ENCODE results near the gene AGBL3. TPM values are rescaled to one million over a fixed set of nuclear protein-coding genes. Genes with fewer than 3 reads are reported as not detected.

The AGBL3 gene
- total RNA-seq, 4 donors from 2014 or later, result 0.35 to 3.6 (median 0.55) TPM

GRCh38 chr7:134992626-134993179 is 6.4 kb downstream of the AGBL3 start:
- no peak for TF ChIP-seq POLR2A (IDR thresholded peaks at IDR 0.05)
- TF ChIP-seq CTCF (IDR thresholded peaks at IDR 0.05), result no peak
- H3K36me3 ChIP-seq, result peaks cover 0 to 52% (median 0%) of the 10 kb centered on the region in 3 donors
- DNase-seq, result no peak
- H3K9me3 ChIP-seq, result no peaks in the 10 kb centered on the region
- 49 to 68% methylated on average over 6 of the region's 6 CpGs for WGBS, 2 donors
- intact Hi-C loops (cut with DNase I), result no loop called here
- H3K4me1 ChIP-seq, result peaks cover 1 to 68% (median 4%) of the 10 kb centered on the region in 3 donors
- peak overlapping the region in 3 of 4 donors; percentile 43 to 66 (median 48) for H3K27ac ChIP-seq
- no peaks in the 10 kb centered on the region for H3K27me3 ChIP-seq
- no peak overlapping the region for H3K4me3 ChIP-seq

DNA sequence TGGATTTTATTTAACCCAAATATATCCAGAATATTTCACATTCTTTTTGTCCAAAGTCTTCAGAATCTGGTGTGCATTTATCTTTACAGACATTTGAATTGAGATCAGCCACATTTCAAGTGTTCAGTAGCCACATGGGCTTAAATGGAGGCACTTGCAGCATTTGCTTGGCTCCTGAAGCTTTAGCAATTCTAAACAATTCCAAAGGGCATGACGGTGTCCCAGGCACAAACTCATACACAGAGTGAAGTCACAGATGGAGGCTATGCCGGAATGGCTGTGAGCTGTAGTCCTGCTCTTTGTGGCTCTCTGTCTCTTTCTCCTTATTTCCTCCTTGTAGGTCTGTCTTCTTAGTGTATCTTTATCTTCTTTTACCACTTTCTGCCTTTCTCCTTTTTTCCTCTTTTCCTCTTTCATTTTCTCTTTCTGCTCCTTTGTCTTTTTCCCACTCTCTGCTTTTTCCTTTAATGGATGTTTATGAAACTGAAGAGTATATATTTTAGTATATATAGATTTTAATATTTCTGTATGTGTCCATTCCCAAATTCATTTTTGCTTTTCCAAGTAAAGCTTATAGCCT is 7.7 kb downstream of the AGBL3 start:
- H3K27me3 ChIP-seq, result no peaks in the 10 kb centered on the region
- WGBS, 2 donors, result 90 to 91% methylated on average over 2 of the region's 2 CpGs
- H3K27ac ChIP-seq, result peak overlapping the region in 1 of 4 donors; percentile 48
- no peak overlapping the region for H3K4me3 ChIP-seq
- DNase-seq, result no peak
- TF ChIP-seq CTCF (IDR thresholded peaks at IDR 0.05) (no peak), POLR2A (IDR thresholded peaks at IDR 0.05) (no peak)
- H3K4me1 ChIP-seq, result peaks cover 0 to 56% (median 0%) of the 10 kb centered on the region in 3 donors
- peaks cover 0 to 55% (median 0%) of the 10 kb centered on the region in 3 donors for H3K36me3 ChIP-seq
- intact Hi-C loops (cut with DNase I), result no loop called here
- H3K9me3 ChIP-seq, result no peaks in the 10 kb centered on the region

DNA sequence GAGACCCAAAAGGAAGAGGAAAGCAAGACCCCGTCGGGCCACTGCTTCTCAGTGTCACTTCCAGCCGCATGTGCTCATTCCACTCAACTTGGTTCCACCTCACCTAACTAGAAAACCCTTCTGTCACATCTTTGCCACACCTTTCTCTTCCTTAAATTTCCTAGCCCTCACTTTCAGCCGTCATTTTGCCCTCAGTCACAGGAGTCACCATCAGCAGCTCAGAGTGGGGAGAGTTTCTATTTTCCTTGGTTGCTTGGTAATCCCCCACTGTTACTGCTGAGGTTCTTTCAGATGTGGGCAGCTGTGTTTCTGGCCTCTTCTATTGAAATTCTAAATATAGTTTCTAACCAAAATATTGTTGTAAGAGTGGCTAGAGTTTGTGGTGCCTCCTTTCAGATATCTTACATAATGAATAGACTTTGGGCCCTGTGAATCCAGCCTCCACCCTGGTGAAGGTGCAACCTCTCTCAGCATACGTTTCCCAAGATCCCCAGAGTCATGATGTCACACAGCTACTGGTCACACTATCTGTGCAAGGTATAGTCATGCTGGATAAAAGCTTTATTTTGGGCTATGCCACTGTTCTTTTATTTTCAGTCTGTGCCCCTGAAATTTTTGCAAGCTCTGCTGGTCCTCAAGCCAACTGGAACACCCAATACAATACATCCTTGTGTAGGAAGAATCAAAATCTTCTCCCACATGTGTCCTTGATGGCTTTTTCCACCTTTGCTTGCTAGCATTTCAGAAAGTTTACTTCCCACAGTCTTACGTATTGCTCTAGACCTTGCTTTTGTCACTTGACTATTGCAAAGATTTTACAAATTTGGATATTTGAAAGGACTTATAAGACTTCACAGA is 9.2 kb downstream of the AGBL3 start:
- Histone ChIP-seq H3K9me3 (no peaks in the 10 kb centered on the region), H3K27me3 (no peaks in the 10 kb centered on the region), H3K4me3 (no peak overlapping the region), H3K4me1 (peaks cover 0 to 42% (median 0%) of the 10 kb centered on the region in 3 donors), H3K36me3 (peaks cover 0 to 45% (median 0%) of the 10 kb centered on the region in 3 donors), H3K27ac (peak overlapping the region in 3 of 4 donors; percentile 31 to 45 (median 43))
- intact Hi-C loops (cut with DNase I), result no loop called here
- TF ChIP-seq POLR2A (IDR thresholded peaks at IDR 0.05) (no peak), CTCF (IDR thresholded peaks at IDR 0.05) (no peak)
- DNase-seq, result no peak
- WGBS, 2 donors, result 63 to 65% methylated on average over 6 of the region's 6 CpGs

GRCh38 chr7:134996097-134996550 is 9.8 kb downstream of the AGBL3 start:
- Histone ChIP-seq H3K9me3 (no peaks in the 10 kb centered on the region), H3K27ac (peak overlapping the region in 2 of 4 donors; percentile 43 to 45), H3K36me3 (peaks cover 0 to 45% (median 0%) of the 10 kb centered on the region in 3 donors), H3K4me3 (no peak overlapping the region), H3K4me1 (peaks cover 0 to 39% (median 0%) of the 10 kb centered on the region in 3 donors), H3K27me3 (no peaks in the 10 kb centered on the region)
- no peak for DNase-seq
- 50 to 61% methylated on average over 2 of the region's 2 CpGs for WGBS, 2 donors
- intact Hi-C loops (cut with DNase I), result no loop called here
- no peak for TF ChIP-seq CTCF (IDR thresholded peaks at IDR 0.05)
- TF ChIP-seq POLR2A (IDR thresholded peaks at IDR 0.05), result no peak
